ENCODE measurements around the gene NRXN3.

Gene NRXN3

DNA sequence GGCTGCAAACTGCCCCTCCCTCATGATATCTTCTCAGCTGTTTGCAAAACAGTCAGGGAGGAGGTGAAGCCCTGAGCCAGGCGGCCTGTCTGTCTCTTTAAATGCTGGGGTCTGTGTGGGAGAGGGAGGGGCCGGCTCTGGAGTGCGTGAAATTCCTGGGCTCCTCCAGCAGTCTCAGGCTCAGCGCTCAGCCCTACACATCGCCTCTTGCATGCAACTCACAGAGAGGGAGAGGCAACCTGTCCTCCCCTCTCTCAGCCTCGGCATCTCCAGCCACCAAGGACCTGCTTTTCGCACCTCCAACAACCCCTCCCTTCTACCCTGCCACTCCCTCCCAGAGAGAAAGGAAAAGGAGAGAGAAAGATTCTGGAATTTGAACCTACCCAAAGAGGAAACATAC, at the start of gene NRXN3:
Gene NRXN3, plus strand, starts transcription at position 171 of the 400 bp plus-strand sequence. CDS start 72,721 bp downstream, outside the sequence.
- no peak for DNase-seq (ENCODE audit: low read depth)

DNA sequence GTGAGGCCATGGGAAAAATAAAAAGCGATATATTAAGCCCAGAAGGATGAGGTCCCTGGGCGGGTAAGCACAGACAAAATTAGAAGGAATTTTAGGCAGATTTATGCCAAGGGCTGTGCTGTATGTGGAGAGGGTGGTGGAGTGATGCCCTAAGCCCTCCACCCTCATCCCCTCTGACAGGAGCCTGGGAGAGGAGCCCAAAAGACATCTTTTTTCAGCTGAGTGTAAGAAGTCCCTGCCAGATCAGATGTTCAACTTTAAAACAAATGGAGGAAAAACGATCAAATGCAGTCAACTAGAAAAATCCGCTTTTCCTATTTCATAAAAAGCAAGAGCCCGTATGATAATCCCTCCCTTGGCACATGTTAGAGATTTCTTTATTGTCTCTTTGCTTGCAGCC, 47.7 kb upstream of the NRXN3 start:
- no peak for DNase-seq (ENCODE audit: low read depth)

DNA sequence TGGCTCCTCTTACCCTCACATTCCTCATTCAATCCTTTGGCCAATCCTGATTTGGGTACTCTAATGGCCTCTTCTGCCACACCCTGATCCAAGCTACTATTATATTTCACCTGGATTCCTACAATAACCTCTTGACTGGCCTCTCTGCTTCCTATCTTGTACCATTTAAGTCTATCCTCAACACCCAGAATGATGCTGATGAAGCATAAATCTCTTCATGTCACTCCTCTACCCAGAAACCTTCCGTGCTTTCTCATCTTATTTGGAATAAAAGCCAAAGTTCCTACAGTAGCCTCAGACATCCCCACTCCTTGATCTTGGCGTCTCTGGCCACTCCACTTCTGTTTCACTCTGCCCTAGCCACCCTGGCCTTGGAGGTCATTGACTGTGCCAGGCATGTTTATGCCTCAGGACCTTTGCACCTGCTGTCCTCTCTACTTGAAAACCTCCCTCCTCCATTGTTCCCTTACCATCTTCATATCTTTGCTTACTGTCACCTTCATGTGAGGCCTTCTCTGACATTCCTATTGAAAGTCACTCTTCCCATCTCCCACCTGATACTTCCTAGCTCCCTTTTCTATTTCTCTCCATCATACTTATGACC, 46.4 kb upstream of the NRXN3 start:
- no peak for DNase-seq (ENCODE audit: low read depth)

DNA sequence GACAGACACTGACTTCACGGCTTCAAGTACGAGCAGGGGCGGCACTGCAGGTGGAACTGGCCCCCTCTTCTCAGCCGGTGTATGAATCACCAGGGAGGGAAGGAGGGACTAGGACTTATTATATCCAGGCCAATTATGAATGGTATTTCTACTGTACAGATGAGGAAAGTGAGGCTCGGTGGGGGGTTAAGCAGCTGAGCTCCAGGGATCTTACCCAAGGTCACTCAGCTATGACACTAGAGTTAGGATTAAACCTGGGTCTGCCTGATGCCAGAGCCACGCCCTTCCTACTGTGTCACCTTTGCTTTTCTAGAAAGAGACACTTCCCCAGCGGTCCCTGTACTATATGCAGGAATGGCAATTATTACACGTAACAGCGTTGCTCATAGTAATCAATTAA, 42.2 kb upstream of the NRXN3 start:
- no peak for DNase-seq (ENCODE audit: low read depth)

- DNase-seq (ENCODE audit: low read depth): no peak
These were observed 40.8 kb upstream of the NRXN3 start for GRCh38 chr14:78129375-78129774.

DNA sequence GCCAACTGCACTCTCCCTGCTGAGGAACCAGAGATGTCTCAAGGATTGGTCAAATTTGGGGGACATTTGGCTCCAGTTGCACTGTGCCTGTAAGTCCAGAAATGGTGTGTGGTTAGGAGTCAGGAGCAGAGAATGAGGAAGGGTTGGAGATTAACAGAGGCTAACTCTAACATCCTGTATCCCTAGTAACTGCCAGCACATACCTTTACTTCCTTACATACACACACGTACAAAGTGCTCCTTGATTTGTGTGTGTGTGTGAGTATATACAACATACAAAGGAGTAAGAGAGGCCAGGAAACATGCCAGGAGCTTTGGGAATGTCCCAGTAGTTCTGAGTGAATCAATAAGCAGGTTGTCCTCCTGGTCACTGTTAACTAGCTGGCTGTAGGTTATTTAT, 39.8 kb upstream of the NRXN3 start:
- DNase-seq (ENCODE audit: low read depth): no peak

GRCh38 chr14:78131201-78131600, 39.0 kb upstream of the NRXN3 start:
- DNase-seq (ENCODE audit: low read depth): no peak

GRCh38 chr14:78131616-78132015, 38.6 kb upstream of the NRXN3 start:
- DNase-seq (ENCODE audit: low read depth): no peak

DNA sequence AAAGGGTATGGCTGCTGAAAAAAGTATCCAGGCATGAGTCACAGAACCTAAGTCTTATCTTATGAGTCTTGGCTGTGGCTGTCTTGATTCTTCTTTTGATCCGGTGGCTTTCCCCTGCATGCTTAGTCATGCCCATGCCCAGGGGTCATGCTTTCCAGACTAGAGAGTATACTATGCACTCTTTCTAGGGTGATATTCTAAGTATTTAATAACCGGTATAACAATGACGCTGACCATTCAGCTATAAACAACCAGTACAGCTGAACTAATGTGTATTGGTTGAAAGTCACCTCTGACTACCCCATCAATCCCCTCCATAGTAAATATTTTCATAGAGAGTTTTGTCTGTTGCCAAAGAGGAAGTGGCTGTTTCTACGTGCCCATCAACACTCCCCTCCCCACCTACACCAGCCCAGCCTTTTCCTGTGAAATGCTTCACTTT, 34.7 kb upstream of the NRXN3 start:
- DNase-seq (ENCODE audit: low read depth): no peak

DNA sequence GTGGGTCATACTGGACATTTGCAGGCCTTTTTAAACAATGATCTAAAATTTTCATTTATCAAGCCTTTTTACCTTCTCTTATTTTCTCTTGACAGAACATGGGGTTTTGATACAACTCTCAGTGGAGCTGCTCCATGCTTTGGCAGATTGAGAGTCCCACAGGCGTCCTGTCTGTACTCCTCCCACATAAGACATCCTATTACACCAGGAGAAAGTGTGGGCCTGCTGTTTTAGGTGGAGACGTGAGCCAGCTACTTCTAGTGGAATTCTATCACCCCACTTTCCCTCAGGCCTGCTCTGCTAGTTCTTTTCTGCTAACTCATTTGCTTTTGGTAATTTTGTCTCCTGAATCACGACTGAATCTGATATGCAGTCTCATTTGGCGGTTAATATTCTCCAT, 33.5 kb upstream of the NRXN3 start:
- DNase-seq (ENCODE audit: low read depth): no peak

GRCh38 chr14:78141590-78141989, 28.6 kb upstream of the NRXN3 start:
- DNase-seq (ENCODE audit: low read depth): no peak

- DNase-seq (ENCODE audit: low read depth): no peak
These were observed 27.2 kb upstream of the NRXN3 start for GRCh38 chr14:78142998-78143397.

- DNase-seq (ENCODE audit: low read depth): no peak
These were observed 26.6 kb upstream of the NRXN3 start for GRCh38 chr14:78143489-78144145.

DNA sequence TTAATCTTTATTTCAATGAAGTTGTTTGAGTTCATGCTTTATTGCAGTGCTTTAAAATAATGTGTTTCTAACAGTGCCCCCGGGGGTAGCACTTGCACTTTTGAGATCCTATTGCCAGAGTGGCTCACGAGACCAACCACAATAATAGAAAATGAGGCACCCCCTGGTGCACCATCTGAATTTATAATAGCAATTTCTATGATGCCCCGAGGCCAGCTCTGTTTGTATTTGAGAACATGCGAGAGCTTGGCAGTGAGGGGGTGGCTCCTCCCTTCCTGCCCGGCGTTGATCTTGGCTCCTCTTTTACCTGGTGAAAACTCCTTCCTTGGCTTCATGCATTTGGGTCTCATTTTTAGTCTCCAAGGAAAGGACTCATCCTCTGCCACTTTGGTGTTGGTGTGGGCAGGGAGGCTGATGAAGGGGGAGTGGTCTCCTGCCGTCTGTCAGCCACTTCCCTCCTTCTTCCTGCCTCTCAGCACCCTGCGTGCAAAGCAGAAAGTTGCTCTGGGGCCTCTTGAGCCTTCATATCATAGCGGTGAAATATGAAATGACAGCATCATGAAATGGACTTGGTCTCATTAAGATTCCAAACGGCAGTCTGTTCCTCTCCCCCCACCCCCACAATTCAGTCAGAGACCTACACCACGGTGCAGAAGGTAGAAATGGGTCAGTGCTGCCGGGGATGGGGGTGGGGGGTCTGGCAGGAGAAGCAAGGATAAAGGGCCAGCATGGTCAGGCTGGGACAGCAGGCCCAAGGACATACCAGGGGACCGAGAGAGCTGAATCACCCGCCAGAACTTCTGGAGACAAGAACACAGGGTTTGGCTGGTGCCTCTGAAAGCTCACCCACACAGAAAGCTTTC, 17.7 kb upstream of the NRXN3 start:
- no peak for DNase-seq (ENCODE audit: low read depth)

GRCh38 chr14:78153064-78153341, 17.2 kb upstream of the NRXN3 start:
- DNase-seq (ENCODE audit: low read depth): no peak

DNA sequence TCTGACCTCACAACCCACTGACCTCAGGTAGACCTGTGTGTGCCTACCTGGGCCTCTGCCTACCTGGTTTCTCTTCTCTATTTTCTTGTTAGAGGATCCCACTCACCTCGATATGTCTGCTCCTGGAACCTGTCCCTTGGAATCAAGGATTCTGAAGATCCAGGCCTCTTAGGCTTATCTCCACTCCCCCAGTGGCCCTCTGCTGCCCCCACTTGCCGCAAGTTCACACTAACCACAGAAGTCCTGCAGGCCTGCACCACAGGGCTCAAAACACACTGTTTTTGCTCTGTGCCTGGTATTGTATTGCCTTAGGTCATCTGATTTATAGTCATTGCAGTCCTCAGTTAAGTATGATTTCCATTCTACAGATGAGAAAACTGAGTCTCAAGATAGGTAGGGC, 15.3 kb upstream of the NRXN3 start:
- no peak for DNase-seq (ENCODE audit: low read depth)

DNA sequence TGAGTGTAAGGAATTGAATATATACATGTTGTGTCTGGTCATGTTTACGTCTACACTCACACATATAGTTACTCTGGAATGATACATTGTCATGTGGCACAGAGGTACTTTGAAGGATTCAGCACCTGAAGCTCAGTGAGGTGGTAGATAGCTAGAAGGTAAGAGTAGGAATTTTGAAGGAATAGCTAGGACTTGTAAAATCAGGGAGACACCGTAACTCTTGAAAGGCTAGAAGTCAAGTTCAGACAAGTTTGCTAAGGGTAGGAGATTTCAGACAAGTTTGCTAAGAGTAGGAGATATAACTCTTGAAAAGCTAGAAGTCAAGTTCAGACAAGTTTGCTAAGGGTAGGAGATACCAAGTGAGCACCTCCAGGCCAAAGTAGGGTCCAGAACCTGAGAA, 14.0 kb upstream of the NRXN3 start:
- DNase-seq (ENCODE audit: low read depth): no peak

GRCh38 chr14:78157494-78158437, 12.4 kb upstream of the NRXN3 start:
- DNase-seq (ENCODE audit: low read depth): no peak

GRCh38 chr14:78162202-78162601, 8.0 kb upstream of the NRXN3 start:
- DNase-seq (ENCODE audit: low read depth): no peak

DNA sequence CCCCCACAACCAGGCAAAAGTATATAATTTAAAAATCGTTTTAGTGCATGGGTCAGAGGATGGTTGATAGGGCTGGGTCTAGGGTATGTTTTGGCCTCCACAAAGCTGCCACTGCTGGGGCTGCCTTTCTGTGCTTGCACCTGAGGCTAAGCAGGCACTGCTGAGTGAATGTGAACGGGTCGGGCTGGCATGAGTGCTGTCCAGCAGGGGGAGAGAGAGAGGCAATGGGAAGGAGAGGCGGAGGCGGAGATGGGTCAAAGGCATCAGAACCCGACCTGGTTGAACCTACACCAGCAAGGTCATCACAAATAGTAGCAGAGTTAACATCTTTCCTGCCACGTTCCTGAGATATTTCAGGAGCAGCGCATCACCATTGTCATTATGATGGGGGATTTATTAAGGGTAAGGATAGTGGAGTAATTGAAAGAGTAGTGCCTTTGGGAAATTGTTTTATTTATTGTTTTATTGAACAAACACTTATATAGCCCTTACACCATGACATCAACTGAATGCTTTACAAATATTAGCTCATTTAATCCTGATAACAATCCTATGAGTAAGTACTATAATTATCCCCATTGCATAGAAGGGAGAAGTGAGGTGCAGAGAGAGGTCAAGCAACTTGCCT, 5.8 kb upstream of the NRXN3 start:
- no peak for DNase-seq (ENCODE audit: low read depth)

GRCh38 chr14:78172428-78172827, 2.3 kb downstream of the NRXN3 start:
- DNase-seq (ENCODE audit: low read depth): no peak

All from stimulated activated CD8-positive, alpha-beta memory T cell treated with anti-CD3 and anti-CD28 coated beads, Interleukin-4, amount 100 ng/mL, for 24 hours (primary cell).